Measurements from ENCODE around the gene CDK9. TPM values are rescaled to one million over a fixed set of nuclear protein-coding genes. Genes with fewer than 3 reads are reported as not detected.
"Not testable (repeated sequence)": the region's sequence is repeated elsewhere in the genome, so short reads cannot be mapped to it uniquely, and the experiment has no call there.

CDK9 gene
- total RNA-seq, 1 experiment from 2014 or later, result 48.7 TPM

DNA sequence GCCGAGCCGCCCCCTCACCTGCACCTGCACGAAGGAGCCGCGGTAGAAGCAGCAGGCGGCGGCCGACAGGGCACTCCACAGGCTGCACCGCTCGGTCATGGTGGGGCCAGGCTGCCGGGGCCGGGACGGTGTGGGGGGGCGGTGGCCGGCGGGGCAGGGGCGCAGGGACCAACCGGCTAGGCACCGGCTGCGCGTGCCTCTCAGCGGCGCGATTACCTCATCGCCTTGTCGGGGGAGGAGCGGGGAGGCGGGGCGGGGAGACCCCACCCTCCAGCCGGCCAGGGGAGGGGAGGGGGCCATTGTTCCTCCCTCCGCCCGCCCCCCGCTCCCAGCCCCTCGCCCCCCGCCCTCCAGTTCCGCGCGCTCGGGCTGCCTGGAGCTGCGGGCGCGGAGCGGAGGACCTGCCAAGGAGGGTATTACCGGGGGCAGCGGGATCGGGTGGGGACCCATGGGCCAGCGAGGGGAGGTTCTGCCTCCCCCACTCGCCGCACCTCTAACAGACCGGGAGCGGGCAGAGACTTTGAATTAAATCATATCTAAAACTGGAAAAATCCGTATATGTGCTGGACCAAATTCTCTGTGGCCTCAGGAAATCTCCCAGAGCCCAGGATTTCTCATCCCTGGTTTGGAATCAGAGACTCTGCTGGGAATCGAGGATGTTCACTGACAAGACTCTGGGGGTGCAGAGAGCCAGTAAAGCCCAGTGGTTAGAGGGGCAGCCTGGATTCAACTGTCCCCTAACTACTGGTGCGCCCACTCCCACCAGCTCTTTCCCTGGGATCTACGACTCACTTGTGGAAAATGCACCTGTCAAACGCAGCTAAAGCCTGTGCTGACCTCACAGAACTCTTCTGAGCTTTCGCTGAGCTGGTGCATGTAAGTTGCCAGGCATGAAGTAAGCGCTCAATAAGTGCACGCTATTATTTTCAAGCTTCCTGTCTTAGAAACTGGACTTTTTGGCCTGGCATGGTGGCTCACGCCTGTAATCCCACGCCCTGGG is 30.5 kb upstream of the CDK9 start:
- DNase-seq (ENCODE audit: low read depth, low spot score), result no peak
- in situ Hi-C loops (cut with HindIII; ENCODE audit: low pct_unique_long_range_greater_than_20kb, low sequenced_read_pairs) (no loop called here), intact Hi-C loops (cut with micrococcal nuclease; ENCODE audit: unreplicated experiment) (no loop called here)
- TF ChIP-seq CTCF (IDR thresholded peaks at IDR 0.05) (no peak), SIN3A (IDR thresholded peaks at IDR 0.05; ENCODE audit: borderline replicate concordance, insufficient read depth, low read depth, low read length) (no peak), TCF7L2 (IDR thresholded peaks at IDR 0.05; ENCODE audit: low read depth, low read length) (no peak), POLR2AphosphoS5 (IDR thresholded peaks at IDR 0.05; ENCODE audit: low read depth, low read length) (no peak)
- TF ChIP-seq, protein P1, sequence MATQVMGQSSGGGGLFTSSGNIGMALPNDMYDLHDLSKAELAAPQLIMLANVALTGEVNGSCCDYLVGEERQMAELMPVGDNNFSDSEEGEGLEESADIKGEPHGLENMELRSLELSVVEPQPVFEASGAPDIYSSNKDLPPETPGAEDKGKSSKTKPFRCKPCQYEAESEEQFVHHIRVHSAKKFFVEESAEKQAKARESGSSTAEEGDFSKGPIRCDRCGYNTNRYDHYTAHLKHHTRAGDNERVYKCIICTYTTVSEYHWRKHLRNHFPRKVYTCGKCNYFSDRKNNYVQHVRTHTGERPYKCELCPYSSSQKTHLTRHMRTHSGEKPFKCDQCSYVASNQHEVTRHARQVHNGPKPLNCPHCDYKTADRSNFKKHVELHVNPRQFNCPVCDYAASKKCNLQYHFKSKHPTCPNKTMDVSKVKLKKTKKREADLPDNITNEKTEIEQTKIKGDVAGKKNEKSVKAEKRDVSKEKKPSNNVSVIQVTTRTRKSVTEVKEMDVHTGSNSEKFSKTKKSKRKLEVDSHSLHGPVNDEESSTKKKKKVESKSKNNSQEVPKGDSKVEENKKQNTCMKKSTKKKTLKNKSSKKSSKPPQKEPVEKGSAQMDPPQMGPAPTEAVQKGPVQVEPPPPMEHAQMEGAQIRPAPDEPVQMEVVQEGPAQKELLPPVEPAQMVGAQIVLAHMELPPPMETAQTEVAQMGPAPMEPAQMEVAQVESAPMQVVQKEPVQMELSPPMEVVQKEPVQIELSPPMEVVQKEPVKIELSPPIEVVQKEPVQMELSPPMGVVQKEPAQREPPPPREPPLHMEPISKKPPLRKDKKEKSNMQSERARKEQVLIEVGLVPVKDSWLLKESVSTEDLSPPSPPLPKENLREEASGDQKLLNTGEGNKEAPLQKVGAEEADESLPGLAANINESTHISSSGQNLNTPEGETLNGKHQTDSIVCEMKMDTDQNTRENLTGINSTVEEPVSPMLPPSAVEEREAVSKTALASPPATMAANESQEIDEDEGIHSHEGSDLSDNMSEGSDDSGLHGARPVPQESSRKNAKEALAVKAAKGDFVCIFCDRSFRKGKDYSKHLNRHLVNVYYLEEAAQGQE (IDR thresholded peaks at IDR 0.05; ENCODE audit: insufficient read depth in 1 of 2, low read depth in 2 of 2, low read length in 1 of 2), result no peak
- no peak overlapping the region for H3K27ac ChIP-seq (ENCODE audit: low read length)
- POLR2A ChIA-PET, result interaction anchor here (1.1 kb wide), 1 partner anchor 10 kb away, joined by 3 read pairs; no protein-coding TSS in a partner anchor
- H3K36me3 ChIP-seq (ENCODE audit: control insufficient read depth, insufficient read depth, low read length), result no peaks in the 10 kb centered on the region
- CTCF ChIA-PET, result interaction anchor here (0.9 kb wide), 1 partner anchor 16 kb away, joined by 4 read pairs; no protein-coding TSS in a partner anchor
- peaks cover 2% of the 10 kb centered on the region; the same call in 1 of the 2 replicates for H3K27me3 ChIP-seq (ENCODE audit: control insufficient read depth, insufficient read depth, low read length)
- peak; percentile 53; the same call in 1 of the 2 replicates for ATAC-seq
- peak overlapping the region in 1 of 2 experiments; percentile 13; a peak in 2 of 4 replicates for H3K4me3 ChIP-seq (ENCODE audit: low read depth in 2 of 2, low read length in 2 of 2)
- H3K4me1 ChIP-seq (ENCODE audit: control insufficient read depth, insufficient read depth, low read length), result no peaks in the 10 kb centered on the region
- no TSS peak for BruUV-seq (replicated peaks)
- H3K9me3 ChIP-seq (ENCODE audit: control insufficient read depth, insufficient read depth, low read depth, low read length), result no peaks in the 10 kb centered on the region

- H3K27ac ChIP-seq (ENCODE audit: low read length), result no peak overlapping the region
- no peaks in the 10 kb centered on the region for H3K4me1 ChIP-seq (ENCODE audit: control insufficient read depth, insufficient read depth, low read length)
- H3K36me3 ChIP-seq (ENCODE audit: control insufficient read depth, insufficient read depth, low read length), result no peaks in the 10 kb centered on the region
- H3K9me3 ChIP-seq (ENCODE audit: control insufficient read depth, insufficient read depth, low read depth, low read length), result no peaks in the 10 kb centered on the region
- no TSS peak for BruUV-seq (replicated peaks)
- DNase-seq (ENCODE audit: low read depth, low spot score), result no peak
- ChIA-PET POLR2A (interaction anchor here (1.1 kb wide), 1 partner anchor 9 kb away, joined by 3 read pairs; no protein-coding TSS in a partner anchor), CTCF (interaction anchor here (0.7 to 0.9 kb wide), 2 partner anchors 15 to 342 kb away, joined by 4 to 14 read pairs; no protein-coding TSS in a partner anchor)
- ATAC-seq, result no peak
- intact Hi-C loops (cut with micrococcal nuclease; ENCODE audit: unreplicated experiment) (no loop called here), in situ Hi-C loops (cut with HindIII; ENCODE audit: low pct_unique_long_range_greater_than_20kb, low sequenced_read_pairs) (no loop called here)
- no peak overlapping the region for H3K4me3 ChIP-seq (ENCODE audit: low read depth in 2 of 2, low read length in 2 of 2)
- H3K27me3 ChIP-seq (ENCODE audit: control insufficient read depth, insufficient read depth, low read length), result peaks cover 2% of the 10 kb centered on the region; the same call in 1 of the 2 replicates
- TF ChIP-seq SIN3A (IDR thresholded peaks at IDR 0.05; ENCODE audit: borderline replicate concordance, insufficient read depth, low read depth, low read length) (no peak), CTCF (IDR thresholded peaks at IDR 0.05) (no peak), TCF7L2 (IDR thresholded peaks at IDR 0.05; ENCODE audit: low read depth, low read length) (no peak), POLR2AphosphoS5 (IDR thresholded peaks at IDR 0.05; ENCODE audit: low read depth, low read length) (no peak)
- TF ChIP-seq, protein P1 (IDR thresholded peaks at IDR 0.05; ENCODE audit: insufficient read depth in 1 of 2, low read depth in 2 of 2, low read length in 1 of 2), result no peak
Observed at GRCh38 chr9:127756233-127756632, 29.6 kb upstream of the CDK9 start.

GRCh38 chr9:127756776-127757175 is 29.1 kb upstream of the CDK9 start:
- intact Hi-C loops (cut with micrococcal nuclease; ENCODE audit: unreplicated experiment); BruUV-seq (replicated peaks); H3K27ac ChIP-seq (ENCODE audit: low read length); DNase-seq (ENCODE audit: low read depth, low spot score); H3K36me3 ChIP-seq (ENCODE audit: control insufficient read depth, insufficient read depth, low read length); H3K4me3 ChIP-seq (ENCODE audit: low read depth in 2 of 2, low read length in 2 of 2); H3K4me1 ChIP-seq (ENCODE audit: control insufficient read depth, insufficient read depth, low read length); in situ Hi-C loops (cut with HindIII; ENCODE audit: low pct_unique_long_range_greater_than_20kb, low sequenced_read_pairs); H3K27me3 ChIP-seq (ENCODE audit: control insufficient read depth, insufficient read depth, low read length); H3K9me3 ChIP-seq (ENCODE audit: control insufficient read depth, insufficient read depth, low read depth, low read length); ATAC-seq: not testable (repeated sequence)
- ChIA-PET CTCF (interaction anchor here (0.7 kb wide), 1 partner anchor 531 kb away, joined by 3 read pairs; no protein-coding TSS in a partner anchor), POLR2A (interaction anchor here (0.5 kb wide), 1 partner anchor 24 kb away, joined by 3 read pairs; no protein-coding TSS in a partner anchor)
